Measurements from ENCODE around the gene GSTT4. TPM values are rescaled to one million over a fixed set of nuclear protein-coding genes. Genes with fewer than 3 reads are reported as not detected.
A peak's percentile ranks its signal among the peaks of the same experiment; 100 is the strongest.
"Not testable (repeated sequence)": the region's sequence is repeated elsewhere in the genome, so short reads cannot be mapped to it uniquely, and the experiment has no call there.

Gene GSTT4
- total and polyA plus RNA-seq, 9 of the 15 experiments (the other 6 are each of a cell fraction or from before 2014, with no cell fraction given), result not detected

DNA sequence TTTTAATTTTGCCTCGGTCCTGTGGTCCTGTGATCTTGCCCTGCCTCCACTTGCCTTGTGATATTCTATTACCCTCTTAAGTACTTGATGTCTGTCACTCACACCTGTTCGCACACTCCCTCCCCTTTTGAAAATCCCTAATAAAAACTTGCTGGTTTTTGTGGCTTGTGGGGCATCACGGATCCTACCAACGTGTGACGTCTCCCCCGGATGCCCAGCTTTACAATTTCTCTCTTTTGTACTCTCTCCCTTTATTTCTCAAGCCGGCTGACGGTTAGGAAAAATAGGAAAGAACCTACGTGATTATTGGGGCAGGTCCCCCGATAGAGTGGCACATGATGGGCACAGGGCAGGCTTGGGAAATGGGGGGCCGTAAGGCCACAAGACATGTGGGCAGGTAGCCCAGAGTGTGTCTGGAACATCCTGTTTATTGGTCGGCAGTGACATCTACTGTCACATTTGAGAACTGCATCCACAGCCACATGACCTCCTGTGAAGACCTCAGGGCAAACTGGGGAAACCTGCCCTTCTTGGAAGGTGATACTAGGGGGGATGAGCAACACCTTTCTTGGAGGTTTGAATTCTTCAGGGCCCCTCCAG is 48.9 kb downstream of the GSTT4 start (continued):
- TF ChIP-seq, protein P1, sequence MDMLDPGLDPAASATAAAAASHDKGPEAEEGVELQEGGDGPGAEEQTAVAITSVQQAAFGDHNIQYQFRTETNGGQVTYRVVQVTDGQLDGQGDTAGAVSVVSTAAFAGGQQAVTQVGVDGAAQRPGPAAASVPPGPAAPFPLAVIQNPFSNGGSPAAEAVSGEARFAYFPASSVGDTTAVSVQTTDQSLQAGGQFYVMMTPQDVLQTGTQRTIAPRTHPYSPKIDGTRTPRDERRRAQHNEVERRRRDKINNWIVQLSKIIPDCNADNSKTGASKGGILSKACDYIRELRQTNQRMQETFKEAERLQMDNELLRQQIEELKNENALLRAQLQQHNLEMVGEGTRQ (CRISPR knock-in tag; IDR thresholded peaks at IDR 0.05), result peak; percentile 32; the same call in 1 of the 2 replicates

DNA sequence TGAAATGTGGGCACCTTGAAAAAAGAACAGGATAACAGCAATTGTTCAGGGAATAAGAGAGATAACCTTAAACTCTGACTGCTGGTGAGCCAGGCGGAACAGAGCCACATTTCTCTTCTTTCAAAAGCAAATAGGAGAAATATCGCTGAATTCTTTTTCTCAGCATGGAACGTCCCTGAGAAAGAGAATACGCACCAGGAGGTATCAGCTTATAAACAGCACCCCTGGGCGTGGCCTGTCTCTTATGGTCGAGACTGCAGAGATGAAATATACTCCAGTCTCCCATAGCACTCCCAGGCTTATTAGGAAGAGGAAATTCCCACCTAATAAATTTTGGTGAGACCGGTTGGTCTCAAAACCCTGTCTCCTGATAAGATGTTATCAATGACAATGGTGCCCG is 49.4 kb downstream of the GSTT4 start:
- H3K79me2 ChIP-seq (ENCODE audit: control insufficient read depth, insufficient read depth, low read length); H3K27me3 ChIP-seq (ENCODE audit: control insufficient read depth in 2 of 2, insufficient read depth in 2 of 2, low read length in 2 of 2); ATAC-seq; H3K9ac ChIP-seq (ENCODE audit: insufficient read depth in 1 of 2, low read depth in 2 of 2, low read length in 2 of 2); H3K9me3 ChIP-seq (replicated peaks; ENCODE audit: control insufficient read depth, insufficient read depth, low read depth, low read length); H2AFZ ChIP-seq (ENCODE audit: low read depth, low read length); DNase-seq (ENCODE audit: extremely low read depth in 1 of 4, low spot score in 3 of 4); H3K4me1 ChIP-seq (replicated peaks in 1 of 2; ENCODE audit: control insufficient read depth in 2 of 2, insufficient read depth in 2 of 2, low read length in 2 of 2); H4K20me1 ChIP-seq (replicated peaks; ENCODE audit: control insufficient read depth, insufficient read depth, low read length); BruUV-seq (replicated peaks); POLR2A ChIA-PET; H3K9me1 ChIP-seq (ENCODE audit: control insufficient read depth, insufficient read depth, low read length); H3K27ac ChIP-seq (ENCODE audit: extremely low read depth, low read depth, low read length); H3K4me2 ChIP-seq (ENCODE audit: insufficient read depth, low read length); H3K4me3 ChIP-seq; FAIRE-seq; H3K36me3 ChIP-seq (ENCODE audit: control insufficient read depth, insufficient read depth, low read length): not testable (repeated sequence)
- CTCF ChIA-PET (ENCODE audit: low intra/inter-chr PET ratio), result interaction anchor here (1.2 kb wide), 1 partner anchor 219 kb away, joined by 4 read pairs; no protein-coding TSS in a partner anchor
- WGBS (ENCODE audit: insufficient coverage, low coverage, missing lambda C conversion rate), result no CpG with 5 or more reads among the region's 8 CpGs
- intact Hi-C loops (cut with micrococcal nuclease), result loop anchor here (10.0 kb wide), 1 partner anchor 229 kb away; the partner anchor contains the start of gene SUSD2
- in situ Hi-C loops (cut with MboI), result loop anchor here (10.0 to 25.0 kb wide), 2 partner anchors 219 to 556 kb away; no protein-coding TSS in a partner anchor

DNA sequence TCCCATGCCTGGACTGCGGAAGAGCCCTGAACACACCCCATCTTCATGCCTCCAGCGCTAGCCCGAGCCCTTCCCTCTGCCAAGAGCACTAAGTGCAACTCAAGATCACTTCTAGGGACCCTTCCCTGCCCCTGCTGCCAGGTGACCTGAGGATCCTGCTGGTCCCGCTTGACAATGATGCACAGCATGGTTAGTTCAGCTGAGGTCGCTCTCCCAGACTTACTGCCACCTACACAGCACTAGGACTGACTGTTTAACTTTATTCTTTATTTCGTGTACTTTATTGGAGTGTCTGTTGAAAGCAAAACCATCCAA is 50.3 kb downstream of the GSTT4 start:
- H4K20me1 ChIP-seq (replicated peaks; ENCODE audit: control insufficient read depth, insufficient read depth, low read length); H3K4me1 ChIP-seq (replicated peaks in 1 of 2; ENCODE audit: control insufficient read depth in 2 of 2, insufficient read depth in 2 of 2, low read length in 2 of 2); H3K9ac ChIP-seq (ENCODE audit: insufficient read depth in 1 of 2, low read depth in 2 of 2, low read length in 2 of 2); DNase-seq (ENCODE audit: extremely low read depth in 1 of 4, low spot score in 3 of 4); CTCF ChIA-PET (ENCODE audit: low intra/inter-chr PET ratio); POLR2A ChIA-PET; H3K27me3 ChIP-seq (ENCODE audit: control insufficient read depth in 2 of 2, insufficient read depth in 2 of 2, low read length in 2 of 2); ATAC-seq; H2AFZ ChIP-seq (ENCODE audit: low read depth, low read length); H3K27ac ChIP-seq (ENCODE audit: extremely low read depth, low read depth, low read length); H3K79me2 ChIP-seq (ENCODE audit: control insufficient read depth, insufficient read depth, low read length); H3K4me3 ChIP-seq; H3K9me3 ChIP-seq (replicated peaks; ENCODE audit: control insufficient read depth, insufficient read depth, low read depth, low read length); FAIRE-seq; BruUV-seq (replicated peaks); H3K9me1 ChIP-seq (ENCODE audit: control insufficient read depth, insufficient read depth, low read length); H3K4me2 ChIP-seq (ENCODE audit: insufficient read depth, low read length); H3K36me3 ChIP-seq (ENCODE audit: control insufficient read depth, insufficient read depth, low read length): not testable (repeated sequence)
- 52% methylated on average over 4 of the region's 6 CpGs for WGBS (ENCODE audit: insufficient coverage, low coverage, missing lambda C conversion rate)
- in situ Hi-C loops (cut with MboI) (loop anchor here (10.0 to 25.0 kb wide), 2 partner anchors 220 to 557 kb away; no protein-coding TSS in a partner anchor), intact Hi-C loops (cut with micrococcal nuclease) (loop anchor here (10.0 kb wide), 1 partner anchor 230 kb away; the partner anchor contains the start of gene SUSD2)

DNA sequence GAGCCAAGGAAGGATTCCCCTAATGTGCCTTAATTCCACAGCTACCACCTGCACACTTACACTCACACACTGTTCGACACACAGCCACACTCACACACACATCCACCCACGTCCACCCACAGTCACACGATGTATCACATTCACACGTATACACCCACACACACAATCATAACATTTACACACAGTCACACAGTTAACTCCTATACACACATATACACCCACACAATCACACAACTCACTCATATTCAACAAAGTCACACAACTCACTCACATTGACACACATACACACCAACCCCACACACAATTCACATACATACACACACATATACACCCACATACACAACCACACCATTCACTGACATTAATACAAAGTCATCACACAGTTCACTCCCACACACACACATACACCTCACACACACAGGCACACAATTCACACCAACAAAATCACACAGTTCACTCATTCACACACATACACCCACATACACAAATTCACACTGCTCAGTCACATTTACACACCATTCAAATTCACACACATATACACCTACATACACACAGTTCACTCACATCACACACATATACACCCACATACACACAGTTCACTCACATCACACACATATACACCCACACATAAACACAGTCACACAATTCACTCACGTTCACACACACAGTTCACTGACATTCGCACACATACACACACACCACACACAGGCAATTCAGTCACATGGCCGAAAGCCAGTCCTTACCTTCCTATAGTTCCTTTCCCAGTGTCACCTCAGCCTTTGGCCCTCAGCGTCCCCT is 50.9 kb downstream of the GSTT4 start:
- H3K27me3 ChIP-seq (ENCODE audit: control insufficient read depth in 2 of 2, insufficient read depth in 2 of 2, low read length in 2 of 2); ATAC-seq; FAIRE-seq; BruUV-seq (replicated peaks); POLR2A ChIA-PET; H3K4me1 ChIP-seq (replicated peaks in 1 of 2; ENCODE audit: control insufficient read depth in 2 of 2, insufficient read depth in 2 of 2, low read length in 2 of 2); H4K20me1 ChIP-seq (replicated peaks; ENCODE audit: control insufficient read depth, insufficient read depth, low read length); H3K36me3 ChIP-seq (ENCODE audit: control insufficient read depth, insufficient read depth, low read length); H3K9me1 ChIP-seq (ENCODE audit: control insufficient read depth, insufficient read depth, low read length); H3K27ac ChIP-seq (ENCODE audit: extremely low read depth, low read depth, low read length); H2AFZ ChIP-seq (ENCODE audit: low read depth, low read length); H3K79me2 ChIP-seq (ENCODE audit: control insufficient read depth, insufficient read depth, low read length); H3K9me3 ChIP-seq (replicated peaks; ENCODE audit: control insufficient read depth, insufficient read depth, low read depth, low read length); H3K4me2 ChIP-seq (ENCODE audit: insufficient read depth, low read length); CTCF ChIA-PET (ENCODE audit: low intra/inter-chr PET ratio); DNase-seq (ENCODE audit: extremely low read depth in 1 of 4, low spot score in 3 of 4); H3K9ac ChIP-seq (ENCODE audit: insufficient read depth in 1 of 2, low read depth in 2 of 2, low read length in 2 of 2); H3K4me3 ChIP-seq: not testable (repeated sequence)
- in situ Hi-C loops (cut with MboI), result loop anchor here (10.0 to 25.0 kb wide), 2 partner anchors 220 to 558 kb away; no protein-coding TSS in a partner anchor
- intact Hi-C loops (cut with micrococcal nuclease), result loop anchor here (10.0 kb wide), 1 partner anchor 230 kb away; the partner anchor contains the start of gene SUSD2
- 50% methylated on average over 3 of the region's 8 CpGs for WGBS (ENCODE audit: insufficient coverage, low coverage, missing lambda C conversion rate)

Data from K562 (cell line).